BJ (cell line): ENCODE data around the gene IBA57. TPM values are rescaled to one million over a fixed set of nuclear protein-coding genes. Genes with fewer than 3 reads are reported as not detected.

Source experiments
- CTCF ChIA-PET: fragments of 350-600 bp; formaldehyde crosslinking; extraction: SDS; loops from one replicate; lab custom pipeline; 2021; ENCODE audit warnings: antibody characterized with exemption, inconsistent platforms; lab: Yijun Ruan, JAX
- POLR2A ChIA-PET: fragments of 300-600 bp; sonication (Branson Sonifier 250); formaldehyde crosslinking; extraction: SDS; loops from one replicate; lab custom pipeline; 2021; ENCODE audit warnings: antibody characterized with exemption; lab: Charles Lee
- DNase-seq: peaks from one replicate; pipeline ENCODE4 v3.0.0-alpha.2; 2011; ENCODE audit warnings: low read depth
- H3K27me3 ChIP-seq: 2 replicates; pipeline ENCODE4 v1.6.0; 2011; ENCODE audit warnings: low read length; ENCODE audit not compliant: control insufficient read depth, insufficient read depth
- H3K36me3 ChIP-seq: 2 replicates; pipeline ENCODE4 v1.5.1; 2011; ENCODE audit warnings: low read length; ENCODE audit not compliant: control insufficient read depth, insufficient read depth
- H3K4me3 ChIP-seq: 2 replicates; pipeline ENCODE4 v1.5.1; 2011; ENCODE audit warnings: low read depth, mild to moderate bottlenecking, control low read depth, low read length
- CTCF ChIP-seq: IDR thresholded peaks from 2 replicates; pipeline ENCODE4 v1.5.1; 2011; ENCODE audit warnings: low read depth, mild to moderate bottlenecking, control low read depth, inconsistent platforms, low read length, moderate library complexity; ENCODE audit not compliant: insufficient read depth
- polyA plus RNA-seq: library from polyadenylated mRNA; depleted of rRNA; stranded (reverse); fragments of >200 nt; gene quantifications from 2 replicates; pipeline ENCODE4 v1.2.3, GENCODE V29; 2011

Gene IBA57
- polyA plus RNA-seq, 1 experiment: 2.8 TPM

- Histone ChIP-seq H3K27me3 (no peaks in the 10 kb centered on the region), H3K4me3 (no peak overlapping the region), H3K36me3 (peaks cover 7% of the 10 kb centered on the region)
- TF ChIP-seq CTCF: no peak
- ChIA-PET POLR2A (no interaction called here), CTCF (interaction anchor here (1.6 to 3.2 kb wide), 2 partner anchors 12 to 347 kb away, joined by 4 to 12 read pairs; partner anchors contain the start of gene IBA57)
- no peak for DNase-seq
Observed at GRCh38 chr1:228152918-228153258, 12.7 kb upstream of the IBA57 start.

DNA sequence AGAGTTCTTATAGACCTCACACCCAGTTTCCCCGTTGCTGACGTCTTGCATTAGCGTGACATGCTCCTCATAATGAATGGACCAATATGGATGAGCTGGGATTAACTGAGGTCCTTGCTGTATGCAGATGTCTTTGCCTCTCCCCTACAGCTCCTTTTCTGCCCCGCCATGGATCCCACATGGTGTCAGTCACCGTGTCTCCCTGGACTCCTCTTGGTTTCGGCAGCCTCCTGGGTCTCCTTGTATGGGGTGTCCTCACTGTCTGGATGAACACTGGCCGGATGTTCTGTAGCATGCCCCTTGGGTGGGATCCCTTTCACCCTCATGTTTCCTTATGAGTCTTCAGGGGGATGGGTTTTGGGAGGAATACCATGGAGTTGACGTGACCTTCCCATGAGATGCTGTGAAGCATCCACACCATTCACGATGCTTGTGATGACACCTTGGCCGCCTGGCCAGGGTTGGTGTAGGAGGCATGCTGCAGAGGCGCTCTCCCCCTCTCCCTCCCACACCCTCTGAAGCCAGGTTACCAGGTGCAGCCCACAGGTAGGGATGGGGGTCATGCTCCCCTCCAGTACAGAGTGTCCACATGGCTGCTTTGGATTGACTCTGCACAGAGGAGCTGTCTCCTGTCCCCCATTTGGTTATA lies 11.5 kb upstream of the IBA57 start:
- Histone ChIP-seq H3K4me3 (no peak overlapping the region), H3K27me3 (peaks cover 6% of the 10 kb centered on the region), H3K36me3 (no peaks in the 10 kb centered on the region)
- CTCF ChIA-PET: interaction anchor here (1.6 to 3.2 kb wide), 2 partner anchors 11 kb away, joined by 8 to 12 read pairs; partner anchors contain the start of gene IBA57
- POLR2A ChIA-PET: no interaction called here
- TF ChIP-seq CTCF: no peak
- no peak for DNase-seq

GRCh38 chr1:228154670-228155571 lies 10.7 kb upstream of the IBA57 start:
- no peak for DNase-seq
- ChIA-PET CTCF (interaction anchor here (1.6 kb wide), 1 partner anchor 10 kb away, joined by 8 read pairs; the partner anchor contains the start of gene IBA57), POLR2A (no interaction called here)
- H3K4me3 ChIP-seq: no peak overlapping the region
- TF ChIP-seq CTCF: no peak
- peaks cover 9% of the 10 kb centered on the region for H3K27me3 ChIP-seq
- no peaks in the 10 kb centered on the region for H3K36me3 ChIP-seq

- Histone ChIP-seq H3K36me3 (no peaks in the 10 kb centered on the region), H3K4me3 (no peak overlapping the region), H3K27me3 (peaks cover 9% of the 10 kb centered on the region)
- no peak for TF ChIP-seq CTCF
- CTCF ChIA-PET: interaction anchor here (1.3 to 1.6 kb wide), 2 partner anchors 9 to 10 kb away, joined by 4 to 8 read pairs; partner anchors contain the start of gene IBA57
- no peak for DNase-seq
- POLR2A ChIA-PET: no interaction called here
Observed at GRCh38 chr1:228155596-228156514, 9.7 kb upstream of the IBA57 start.
